A673 (cell line): Measurements from ENCODE around the gene CEMIP. TPM values are rescaled to one million over a fixed set of nuclear protein-coding genes. Genes with fewer than 3 reads are reported as not detected.

Experiments used
- BruUV-seq: library from RNA; stranded (reverse); fragments of 400-500 nt; replicated peaks from 2 replicates; lab custom pipeline; 2021; lab: Mats Ljungman, UMichigan
- CTCF ChIA-PET: fragments of 300-600 bp; sonication (Branson Sonifier 250); formaldehyde crosslinking; loops from one replicate; lab custom pipeline; 2022; ENCODE audit warnings: antibody characterized with exemption; lab: Charles Lee
- POLR2A ChIA-PET: fragments of 300-600 bp; sonication (Branson Sonifier 250); formaldehyde crosslinking; loops from one replicate; lab custom pipeline; 2022; ENCODE audit warnings: antibody characterized with exemption; ENCODE audit not compliant: low non-redundant PET; lab: Charles Lee
- DNase-seq: peaks from one replicate; pipeline ENCODE4 v3.0.0-alpha.2; 2015; ENCODE audit warnings: low spot score
- H3K27ac ChIP-seq: fragments of 200-600 bp; sonication (generic); 2 replicates; pipeline ENCODE4 v1.5.1; 2016; ENCODE audit warnings: mixed run types, low read depth, mild to moderate bottlenecking, mixed read lengths, antibody characterized with exemption, low read length; ENCODE audit not compliant: poor library complexity, severe bottlenecking
- H3K27me3 ChIP-seq: fragments of 200-600 bp; sonication (generic); replicated peaks from 2 replicates; pipeline ENCODE4 v1.6.1; 2017; ENCODE audit warnings: mixed run types, low read depth, mild to moderate bottlenecking, mixed read lengths, antibody characterized with exemption, low read length; ENCODE audit not compliant: insufficient read depth, poor library complexity
- H3K36me3 ChIP-seq: fragments of 200-600 bp; sonication (generic); 2 replicates; pipeline ENCODE4 v1.6.1; 2016; ENCODE audit warnings: mixed run types, mild to moderate bottlenecking, mixed read lengths, antibody characterized with exemption, low read length; ENCODE audit not compliant: insufficient read depth, poor library complexity, severe bottlenecking
- H3K4me1 ChIP-seq: fragments of 200-600 bp; sonication (generic); 2 replicates; pipeline ENCODE4 v1.6.1; 2017; ENCODE audit warnings: mixed run types, mild to moderate bottlenecking, mixed read lengths, antibody characterized with exemption, low read length; ENCODE audit not compliant: insufficient read depth, poor library complexity, severe bottlenecking
- H3K4me3 ChIP-seq: fragments of 200-600 bp; sonication (generic); 2 replicates; pipeline ENCODE4 v1.5.1; 2016; ENCODE audit warnings: low read depth, mixed run types, mild to moderate bottlenecking, mixed read lengths, low read length; ENCODE audit not compliant: poor library complexity, severe bottlenecking
- H3K9me3 ChIP-seq: fragments of 200-600 bp; sonication (generic); 2 replicates; pipeline ENCODE4 v1.6.1; 2016; ENCODE audit warnings: mixed run types, low read depth, mild to moderate bottlenecking, mixed read lengths, antibody characterized with exemption, low read length; ENCODE audit not compliant: poor library complexity, severe bottlenecking
- CTCF ChIP-seq: fragments of 300-800, 200-600 bp; sonication (generic); conservative IDR thresholded peaks from 2 replicates; pipeline ENCODE4 v1.5.1; 2017; ENCODE audit warnings: low read depth, mild to moderate bottlenecking, antibody characterized with exemption, low read length, moderate library complexity, mixed read lengths
- EZH2 ChIP-seq: fragments of 200-600 bp; sonication (generic); IDR thresholded peaks from 2 replicates; pipeline ENCODE4 v1.6.1; 2017; ENCODE audit warnings: borderline replicate concordance, low read depth, mild to moderate bottlenecking, mixed read lengths, antibody characterized with exemption, low read length; ENCODE audit not compliant: poor library complexity, severe bottlenecking
- intact Hi-C: fragments of 100-400 bp; cut with micrococcal nuclease; formaldehyde crosslinking; loops from one replicate; pipeline ENCODE4 v1.10.0; 2022; ENCODE audit not compliant: unreplicated experiment
- total RNA-seq: library from RNA; stranded (reverse); gene quantifications from 2 replicates; pipeline ENCODE4 v1.2.3, GENCODE V29; 2021

CEMIP gene
- total RNA-seq, 1 experiment from 2014 or later = not detected

- BruUV-seq = no TSS peak
- intact Hi-C loops = no loop called here
These were observed 11.8 kb downstream of the CEMIP start for GRCh38 chr15:80791004-80791403.

GRCh38 chr15:80796407-80796806 is 17.2 kb downstream of the CEMIP start:
- Histone ChIP-seq H3K27me3 (peaks cover 14% of the 10 kb centered on the region), H3K4me1 (no peaks in the 10 kb centered on the region), H3K27ac (no peak overlapping the region), H3K36me3 (no peaks in the 10 kb centered on the region), H3K9me3 (no peaks in the 10 kb centered on the region), H3K4me3 (no peak overlapping the region)
- ChIA-PET CTCF (no interaction called here), POLR2A (no interaction called here)
- BruUV-seq = no TSS peak
- intact Hi-C loops = no loop called here
- TF ChIP-seq EZH2 (no peak), CTCF (no peak)
- DNase-seq = no peak

More at GRCh38 chr15:80791004-80791403, 11.8 kb downstream of the CEMIP start:
- no peak for TF ChIP-seq CTCF
- TF ChIP-seq EZH2 = no peak
- Histone ChIP-seq H3K27ac (no peak overlapping the region), H3K9me3 (no peaks in the 10 kb centered on the region), H3K27me3 (peaks cover 14% of the 10 kb centered on the region), H3K4me3 (no peak overlapping the region), H3K36me3 (no peaks in the 10 kb centered on the region), H3K4me1 (no peaks in the 10 kb centered on the region)
- ChIA-PET POLR2A (no interaction called here), CTCF (no interaction called here)
- DNase-seq = no peak

GRCh38 chr15:80798911-80799310 is 19.7 kb downstream of the CEMIP start:
- no TSS peak for BruUV-seq
- no peak for TF ChIP-seq EZH2
- no peaks in the 10 kb centered on the region for H3K9me3 ChIP-seq
- no peak overlapping the region for H3K27ac ChIP-seq
- CTCF ChIA-PET = no interaction called here
- POLR2A ChIA-PET = no interaction called here
- H3K4me3 ChIP-seq = no peak overlapping the region
- H3K36me3 ChIP-seq = no peaks in the 10 kb centered on the region
- intact Hi-C loops = no loop called here
- H3K27me3 ChIP-seq = peaks cover 5% of the 10 kb centered on the region
- no peaks in the 10 kb centered on the region for H3K4me1 ChIP-seq
- DNase-seq = no peak

DNA sequence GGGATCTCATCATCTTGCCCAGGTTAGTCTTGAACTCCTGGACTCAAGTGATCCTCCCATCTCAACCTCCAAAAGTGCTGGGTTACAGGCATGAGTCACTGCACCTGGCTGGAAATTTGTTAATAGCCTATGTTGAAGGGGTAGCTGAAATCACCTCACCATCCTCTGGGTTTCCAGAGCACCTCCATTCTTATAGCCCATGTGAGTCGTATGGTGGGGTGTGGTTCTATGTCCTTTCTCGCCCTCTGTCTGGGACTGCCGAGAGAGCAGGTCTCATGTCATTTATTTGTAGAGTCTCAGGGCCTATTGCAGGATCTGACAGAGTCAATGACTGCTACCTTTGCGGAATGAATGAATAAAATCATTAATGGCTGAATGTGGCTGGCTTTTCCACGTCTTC is 20.9 kb downstream of the CEMIP start:
- no peak for DNase-seq
- POLR2A ChIA-PET = no interaction called here
- no peaks in the 10 kb centered on the region for H3K36me3 ChIP-seq

More for the DNA sequence above, 20.9 kb downstream of the CEMIP start:
- H3K27me3 ChIP-seq = peaks cover 13% of the 10 kb centered on the region
- no peak overlapping the region for H3K4me3 ChIP-seq
- no peaks in the 10 kb centered on the region for H3K9me3 ChIP-seq
- no peak for TF ChIP-seq EZH2
- TF ChIP-seq CTCF = no peak
- no TSS peak for BruUV-seq
- CTCF ChIA-PET = no interaction called here
- intact Hi-C loops = no loop called here
- H3K27ac ChIP-seq = no peak overlapping the region
- H3K4me1 ChIP-seq = no peaks in the 10 kb centered on the region
